Measurements from ENCODE around the gene TSEN54.
"Not testable (repeated sequence)": the region's sequence is repeated elsewhere in the genome, so short reads cannot be mapped to it uniquely, and the experiment has no call there.

TSEN54 gene

GRCh38 chr17:75514919-75515495 is 1.3 kb upstream of the TSEN54 start:
- Mint-ChIP-seq H3K27ac (no peak overlapping the region), H3K36me3 (peaks cover 7 to 17% of the 10 kb centered on the region in 2 donors), H3K4me1 (peaks cover 17 to 31% of the 10 kb centered on the region in 2 donors), H3K27me3 (no peaks in the 10 kb centered on the region), H3K9me3 (no peaks in the 10 kb centered on the region), H3K4me3 (peak overlapping the region; percentile 86 to 87)
- no peak for DNase-seq
- peak; percentile 0 to 2 for ATAC-seq (replicated peaks)

- DNase-seq (peak; percentile 77), ATAC-seq (replicated peaks) (peak; percentile 55 to 60)
- peaks cover 17 to 31% of the 10 kb centered on the region in 2 donors for H3K4me1 Mint-ChIP-seq
- H3K27ac Mint-ChIP-seq: peak within 1 kb of the TSS; percentile 77
- peaks cover 7 to 17% of the 10 kb centered on the region in 2 donors for H3K36me3 Mint-ChIP-seq
- no peaks in the 10 kb centered on the region for H3K9me3 Mint-ChIP-seq
- H3K4me3 Mint-ChIP-seq: peak within 1 kb of the TSS; percentile 86 to 87
- no peaks in the 10 kb centered on the region for H3K27me3 Mint-ChIP-seq
Measured at GRCh38 chr17:75515496-75516254, 653 bp upstream of the TSEN54 start, which contains the start of gene CASKIN2. Gene CASKIN2, minus strand, starts transcription at chr17:75515537. Its CDS starts 1,733 bp downstream, at chr17:75513804.

GRCh38 chr17:75516619-75517296 is 430 bp downstream of the TSEN54 start:
- Mint-ChIP-seq H3K27ac (peak overlapping the region; percentile 88), H3K4me1 (peaks cover 17 to 31% of the 10 kb centered on the region in 2 donors), H3K27me3 (no peaks in the 10 kb centered on the region), H3K9me3 (no peaks in the 10 kb centered on the region), H3K4me3 (peak overlapping the region; percentile 87 to 90), H3K36me3 (peaks cover 7 to 21% of the 10 kb centered on the region in 2 donors)
- ATAC-seq (replicated peaks) (peak; percentile 17 to 22), DNase-seq (peak; percentile 20)

- DNase-seq (no peak), ATAC-seq (replicated peaks) (no peak)
- H3K36me3 Mint-ChIP-seq: peaks cover 11 to 27% of the 10 kb centered on the region in 2 donors
- H3K9me3 Mint-ChIP-seq: no peaks in the 10 kb centered on the region
- H3K27me3 Mint-ChIP-seq: no peaks in the 10 kb centered on the region
- H3K4me3 Mint-ChIP-seq: peak overlapping the region; percentile 87 to 90
- peaks cover 17 to 31% of the 10 kb centered on the region in 2 donors for H3K4me1 Mint-ChIP-seq
- H3K27ac Mint-ChIP-seq: peak overlapping the region; percentile 88
Measured at GRCh38 chr17:75517297-75517865, 1.1 kb downstream of the TSEN54 start.

- Mint-ChIP-seq H3K27me3 (no peaks in the 10 kb centered on the region), H3K4me1 (peaks cover 17 to 31% of the 10 kb centered on the region in 2 donors), H3K4me3 (peak overlapping the region; percentile 87 to 90), H3K27ac (peak overlapping the region; percentile 26), H3K9me3 (no peaks in the 10 kb centered on the region), H3K36me3 (peaks cover 12 to 31% of the 10 kb centered on the region in 2 donors)
- DNase-seq: peak; percentile 45
- peak; percentile 57 to 62 for ATAC-seq (replicated peaks)
Measured at GRCh38 chr17:75518201-75518600, 1.9 kb downstream of the TSEN54 start.

- H3K27me3 Mint-ChIP-seq: no peaks in the 10 kb centered on the region
Measured at GRCh38 chr17:75518983-75519537, 2.7 kb downstream of the TSEN54 start.

GRCh38 chr17:75520413-75520812 is 4.1 kb downstream of the TSEN54 start:
- Mint-ChIP-seq H3K36me3 (peaks cover 17 to 33% of the 10 kb centered on the region in 2 donors), H3K4me1 (peaks cover 20 to 25% of the 10 kb centered on the region in 2 donors)
- not testable (repeated sequence) for H3K9me3 Mint-ChIP-seq; H3K27me3 Mint-ChIP-seq; H3K27ac Mint-ChIP-seq; DNase-seq; H3K4me3 Mint-ChIP-seq; ATAC-seq (replicated peaks)

More at GRCh38 chr17:75518983-75519537, 2.7 kb downstream of the TSEN54 start:
- Mint-ChIP-seq H3K4me1 (peaks cover 17 to 27% of the 10 kb centered on the region in 2 donors), H3K36me3 (peaks cover 14 to 33% of the 10 kb centered on the region in 2 donors), H3K27ac (no peak overlapping the region), H3K4me3 (no peak overlapping the region), H3K9me3 (no peaks in the 10 kb centered on the region)
- DNase-seq (no peak), ATAC-seq (replicated peaks) (no peak)

GRCh38 chr17:75521290-75521689 is 5.0 kb downstream of the TSEN54 start:
- Mint-ChIP-seq H3K36me3 (peaks cover 18 to 33% of the 10 kb centered on the region in 2 donors), H3K27me3 (peaks cover 1 to 2% of the 10 kb centered on the region in 2 donors), H3K27ac (no peak overlapping the region), H3K4me3 (no peak overlapping the region), H3K9me3 (no peaks in the 10 kb centered on the region), H3K4me1 (peaks cover 21 to 30% of the 10 kb centered on the region in 2 donors)
- ATAC-seq (replicated peaks) (no peak), DNase-seq (no peak)

- ATAC-seq (replicated peaks): no peak
- Mint-ChIP-seq H3K36me3 (peaks cover 19 to 33% of the 10 kb centered on the region in 2 donors), H3K9me3 (no peaks in the 10 kb centered on the region), H3K27ac (peak overlapping the region; percentile 9), H3K27me3 (peaks cover 4 to 5% of the 10 kb centered on the region in 2 donors), H3K4me1 (peaks cover 21 to 32% of the 10 kb centered on the region in 2 donors), H3K4me3 (no peak overlapping the region)
- no peak for DNase-seq
Measured at GRCh38 chr17:75521951-75522727, 5.8 kb downstream of the TSEN54 start.

- peaks cover 4 to 5% of the 10 kb centered on the region in 2 donors for H3K27me3 Mint-ChIP-seq
- no peaks in the 10 kb centered on the region for H3K9me3 Mint-ChIP-seq
- no peak for ATAC-seq (replicated peaks)
- peaks cover 8 to 16% of the 10 kb centered on the region in 2 donors for H3K4me1 Mint-ChIP-seq
- H3K27ac Mint-ChIP-seq: no peak overlapping the region
- no peak overlapping the region for H3K4me3 Mint-ChIP-seq
- peaks cover 16 to 24% of the 10 kb centered on the region in 2 donors for H3K36me3 Mint-ChIP-seq
- DNase-seq: no peak
Measured at GRCh38 chr17:75523647-75524046, 7.3 kb downstream of the TSEN54 start.

- ATAC-seq (replicated peaks): peak in 1 of 2 donors; percentile 2
- no peak overlapping the region for H3K27ac Mint-ChIP-seq
- no peak for DNase-seq
- H3K4me1 Mint-ChIP-seq: peaks cover 7 to 11% of the 10 kb centered on the region in 2 donors
- no peaks in the 10 kb centered on the region for H3K9me3 Mint-ChIP-seq
- peaks cover 15 to 16% of the 10 kb centered on the region in 2 donors for H3K36me3 Mint-ChIP-seq
- H3K4me3 Mint-ChIP-seq: peak overlapping the region; percentile 55 to 78
- H3K27me3 Mint-ChIP-seq: peaks cover 4 to 5% of the 10 kb centered on the region in 2 donors
Measured at GRCh38 chr17:75524269-75524969, 8.1 kb downstream of the TSEN54 start.

- peaks cover 4 to 5% of the 10 kb centered on the region in 2 donors for H3K27me3 Mint-ChIP-seq
- DNase-seq (peak; percentile 67), ATAC-seq (replicated peaks) (peak; percentile 90 to 92)
- no peak within 1 kb of the TSS for H3K27ac Mint-ChIP-seq
- peaks cover 7 to 11% of the 10 kb centered on the region in 2 donors for H3K4me1 Mint-ChIP-seq
- H3K9me3 Mint-ChIP-seq: no peaks in the 10 kb centered on the region
- H3K36me3 Mint-ChIP-seq: peaks cover 12 to 16% of the 10 kb centered on the region in 2 donors
- H3K4me3 Mint-ChIP-seq: peak within 1 kb of the TSS; percentile 76 to 78
Measured at GRCh38 chr17:75524970-75525805, 8.9 kb downstream of the TSEN54 start, which contains the start of gene LLGL2. Gene LLGL2, plus strand, starts transcription at chr17:75525697. Its CDS starts 17,730 bp downstream, at chr17:75543427.
